H1 (cell line): ENCODE data around the gene ZNF8. TPM values are rescaled to one million over a fixed set of nuclear protein-coding genes. Genes with fewer than 3 reads are reported as not detected.

ENCODE experiments used
- CTCF ChIA-PET: fragments of 300-600 bp; sonication (Branson Sonifier 250); formaldehyde crosslinking; loops from one replicate; lab custom pipeline; 2021; ENCODE audit not compliant: partially characterized antibody; lab: Charles Lee
- POLR2A ChIA-PET: fragments of 300-600 bp; sonication (Branson Sonifier 250); formaldehyde crosslinking; loops from one replicate; lab custom pipeline; 2021; ENCODE audit warnings: inconsistent platforms; ENCODE audit not compliant: partially characterized antibody; lab: Charles Lee
- DNase-seq, 2 experiments: peaks; one replicate each; pipeline versions ENCODE4 v3.0.0 to v3.0.0-alpha.2; 2010 to 2022; ENCODE audit warnings: low spot score in 2 of 2, low read depth in 1 of 2, mixed read lengths in 1 of 2
- FAIRE-seq: peaks from 2 replicates; lab custom pipeline; 2011; peaks lifted over from hg19 to GRCh38; lab: Jason Lieb, UNC
- H2AFZ ChIP-seq: 2 replicates; pipeline ENCODE4 v1.8.1; 2012; ENCODE audit warnings: low read length, inconsistent platforms
- H2AK5ac ChIP-seq: 2 replicates; pipeline ENCODE4 v1.6.1; 2013; ENCODE audit warnings: low read depth, low read length
- H2BK120ac ChIP-seq: replicated peaks from 2 replicates; pipeline ENCODE3; 2013; ENCODE audit warnings: low read depth, low read length, inconsistent platforms
- H2BK12ac ChIP-seq: 2 replicates; pipeline ENCODE4 v1.6.1; 2013; ENCODE audit warnings: low read depth, low read length
- H2BK15ac ChIP-seq: 2 replicates; pipeline ENCODE4 v1.6.1; 2013; ENCODE audit warnings: low read length
- H2BK20ac ChIP-seq: 2 replicates; pipeline ENCODE4 v1.6.1; 2013; ENCODE audit warnings: low read length
- H2BK5ac ChIP-seq: 2 replicates; pipeline ENCODE4 v1.6.1; 2013; ENCODE audit warnings: low read depth, low read length
- H3K14ac ChIP-seq: 2 replicates; pipeline ENCODE4 v1.6.1; 2013; ENCODE audit warnings: inconsistent platforms; ENCODE audit not compliant: insufficient read length
- H3K18ac ChIP-seq: 2 replicates; pipeline ENCODE4 v1.6.1; 2013; ENCODE audit warnings: low read length; ENCODE audit errors: extremely low read depth
- H3K23ac ChIP-seq: 2 replicates; pipeline ENCODE4 v1.6.1; 2013; ENCODE audit warnings: inconsistent platforms; ENCODE audit not compliant: insufficient read length
- H3K23me2 ChIP-seq: 2 replicates; pipeline ENCODE4 v1.6.1; 2013; ENCODE audit warnings: low read depth, low read length
- H3K27ac ChIP-seq: 2 replicates; pipeline ENCODE4 v1.6.1; 2011; ENCODE audit warnings: low read depth, low read length, inconsistent platforms
- H3K27me3 ChIP-seq, 4 experiments: replicated peaks in 1 of 4; 1 replicate in 1 of 4; 2 replicates in 3 of 4; pipeline versions ENCODE4 v1.6.1 to v1.8.1; 2011 to 2013; ENCODE audit warnings: low read length in 3 of 4, mild to moderate bottlenecking in 3 of 4, inconsistent platforms in 2 of 4, mixed read lengths in 2 of 4, moderate library complexity in 1 of 4; ENCODE audit not compliant: control insufficient read depth in 3 of 4, insufficient read depth in 3 of 4; ENCODE audit errors: extremely low read depth in 1 of 4
- H3K36me3 ChIP-seq, 4 experiments: 2 replicates each; pipeline versions ENCODE4 v1.6.1 to v1.8.1; 2011 to 2013; ENCODE audit warnings: mild to moderate bottlenecking in 4 of 4, low read length in 3 of 4, moderate library complexity in 2 of 4, control low read depth in 1 of 4, inconsistent platforms in 1 of 4; ENCODE audit not compliant: insufficient read depth in 4 of 4, control insufficient read depth in 2 of 4
- H3K4ac ChIP-seq: replicated peaks from 2 replicates; pipeline ENCODE3; 2013; ENCODE audit warnings: low read length, low read depth, mixed read lengths, inconsistent platforms; ENCODE audit not compliant: insufficient read length
- H3K4me1 ChIP-seq, 4 experiments: replicated peaks in 1 of 4; 1 replicate in 1 of 4; 2 replicates in 3 of 4; pipeline versions ENCODE4 v1.6.1 to v1.8.1; 2011 to 2013; ENCODE audit warnings: low read length in 3 of 4, inconsistent platforms in 2 of 4, mixed read lengths in 1 of 4; ENCODE audit not compliant: insufficient read depth in 4 of 4, control insufficient read depth in 3 of 4
- H3K4me2 ChIP-seq, 2 experiments: 2 replicates each; pipeline versions ENCODE4 v1.6.1 to v1.8.1; 2011 to 2013; ENCODE audit warnings: low read depth in 2 of 2, low read length in 2 of 2, control low read depth in 1 of 2, inconsistent platforms in 1 of 2, mild to moderate bottlenecking in 1 of 2; ENCODE audit not compliant: insufficient read depth in 1 of 2
- H3K4me3 ChIP-seq, 4 experiments: fragments of 200-600, 300-600 bp in 1 of 4; sonication (generic), shearing (Covaris generic), sonication (Bioruptor Twin) in 1 of 4; 2 replicates each; pipeline versions ENCODE4 v1.5.1 to v1.8.1; 2011 to 2016; ENCODE audit warnings: low read length in 4 of 4, low read depth in 3 of 4, control low read depth in 2 of 4, inconsistent platforms in 2 of 4, mild to moderate bottlenecking in 2 of 4, mixed read lengths in 1 of 4, moderate library complexity in 1 of 4; ENCODE audit not compliant: insufficient read depth in 2 of 4; ENCODE audit errors: extremely low read depth in 1 of 4
- H3K56ac ChIP-seq: replicated peaks from 2 replicates; pipeline ENCODE3; 2013; ENCODE audit warnings: low read depth, mild to moderate bottlenecking, mixed read lengths, low read length, inconsistent platforms; ENCODE audit not compliant: insufficient read length
- H3K79me1 ChIP-seq: 2 replicates; pipeline ENCODE4 v1.6.1; 2013; ENCODE audit warnings: low read depth, low read length, control low read depth
- H3K79me2 ChIP-seq, 2 experiments: 2 replicates each; pipeline versions ENCODE4 v1.6.1 to v1.8.1; 2012 to 2013; ENCODE audit warnings: low read length in 2 of 2, mild to moderate bottlenecking in 2 of 2, inconsistent platforms in 1 of 2; ENCODE audit not compliant: insufficient read depth in 2 of 2, control insufficient read depth in 1 of 2
- H3K9ac ChIP-seq, 4 experiments: replicated peaks in 1 of 4; 1 replicate in 1 of 4; 2 replicates in 3 of 4; pipeline versions ENCODE4 v1.6.1 to v1.8.1; 2011 to 2013; ENCODE audit warnings: low read depth in 3 of 4, low read length in 3 of 4, control low read depth in 2 of 4, mild to moderate bottlenecking in 2 of 4, moderate library complexity in 2 of 4, inconsistent platforms in 1 of 4; ENCODE audit errors: extremely low read depth in 1 of 4
- H3K9me3 ChIP-seq, 2 experiments: 2 replicates each; pipeline versions ENCODE4 v1.6.1 to v1.8.1; 2012 to 2013; ENCODE audit warnings: mild to moderate bottlenecking in 2 of 2, moderate library complexity in 2 of 2, control low read depth in 1 of 2, inconsistent platforms in 1 of 2, low read depth in 1 of 2, low read length in 1 of 2, mixed read lengths in 1 of 2; ENCODE audit not compliant: insufficient read depth in 2 of 2
- H4K20me1 ChIP-seq, 2 experiments: replicated peaks in 1 of 2; 2 replicates each; pipeline versions ENCODE3 to v1.8.1; 2011 to 2013; ENCODE audit warnings: inconsistent platforms in 2 of 2, low read length in 2 of 2, mild to moderate bottlenecking in 1 of 2; ENCODE audit not compliant: insufficient read depth in 2 of 2, control insufficient read depth in 1 of 2
- H4K5ac ChIP-seq: 2 replicates; pipeline ENCODE4 v1.6.1; 2013; ENCODE audit warnings: low read length, low read depth, mixed read lengths, inconsistent platforms; ENCODE audit not compliant: insufficient read length
- H4K8ac ChIP-seq: 2 replicates; pipeline ENCODE4 v1.8.0; 2013; ENCODE audit warnings: mild to moderate bottlenecking, moderate library complexity, low read length, inconsistent platforms; ENCODE audit not compliant: insufficient read depth; ENCODE audit errors: extremely low read depth
- H4K91ac ChIP-seq: replicated peaks from 2 replicates; pipeline ENCODE3; 2013; ENCODE audit warnings: low read length, mixed read lengths, inconsistent platforms; ENCODE audit not compliant: insufficient read length
- ATF2 ChIP-seq: IDR thresholded peaks from 2 replicates; pipeline ENCODE4 v1.6.1; 2012; ENCODE audit warnings: low read length, inconsistent platforms
- KDM1A ChIP-seq: fragments of 200-600, 300-600 bp; sonication (generic); IDR thresholded peaks from 2 replicates; pipeline ENCODE4 v1.7.1; 2016; ENCODE audit warnings: mild to moderate bottlenecking, low read length, borderline replicate concordance
- MAFK ChIP-seq: IDR thresholded peaks from 2 replicates; pipeline ENCODE4 v1.6.1; 2012; ENCODE audit warnings: low read depth, mild to moderate bottlenecking, improper control_type of control experiment, low read length
- NRF1 ChIP-seq: IDR thresholded peaks from 2 replicates; pipeline ENCODE4 v1.6.1; 2011; ENCODE audit warnings: mild to moderate bottlenecking, low read depth, low read length, improper control_type of control experiment
- POLR2AphosphoS5 ChIP-seq: IDR thresholded peaks from 2 replicates; pipeline ENCODE4 v1.6.1; 2011; ENCODE audit warnings: low read depth, low read length
- RAD21 ChIP-seq, 2 experiments: IDR thresholded peaks in 1 of 2; conservative IDR thresholded peaks in 1 of 2; 2 replicates each; pipeline ENCODE4 v1.6.1; 2011; ENCODE audit warnings: low read depth in 2 of 2, low read length in 2 of 2, improper control_type of control experiment in 1 of 2, inconsistent platforms in 1 of 2, mild to moderate bottlenecking in 1 of 2, moderate library complexity in 1 of 2
- TBP ChIP-seq: IDR thresholded peaks from 2 replicates; pipeline ENCODE4 v1.6.1; 2011; ENCODE audit warnings: low read depth, low read length, improper control_type of control experiment
- ZNF274 ChIP-seq: IDR thresholded peaks from 2 replicates; pipeline ENCODE4 v1.7.0; 2012; ENCODE audit warnings: low read length, borderline replicate concordance; ENCODE audit errors: extremely low read depth
- WGBS, 2 experiments: shearing (Covaris generic) in 1 of 2; methylation state at CpG; one replicate each; pipeline versions ENCODE4 v1.1.6 to v1.1.7; 2013 to 2015; ENCODE audit warnings: low lambda C conversion rate in 2 of 2, mixed read lengths in 2 of 2, inconsistent platforms in 1 of 2, low coverage in 1 of 2, missing lambda C conversion rate in 1 of 2; ENCODE audit not compliant: insufficient replicate concordance in 2 of 2, insufficient coverage in 1 of 2, insufficient read length in 1 of 2; ENCODE audit errors: extremely low coverage in 1 of 2, missing lambda C conversion rate in 1 of 2; 5-methylcytosine and 5-hydroxymethylcytosine counted together
- polyA plus RNA-seq, 7 experiments: library from polyadenylated mRNA; depleted of rRNA in 3 of 7; stranded (reverse) in 5 of 7; unstranded in 2 of 7; fragments of >200 nt in 5 of 7; fragments of 200-250 nt in 2 of 7; gene quantifications; 1 replicate in 5 of 7; 2 replicates in 1 of 7; 4 replicates in 1 of 7; pipeline versions ENCODE4 v1.2.1 to v1.2.3, GENCODE V29; 2011 to 2013; ENCODE audit warnings: missing spikeins in 2 of 7, mixed read lengths in 2 of 7
- total RNA-seq: library from RNA; stranded (reverse); fragmentation: NEBNext Ultra II Directional; extraction: Animal tissue kit (Norgen Biotek cat#: 25700); gene quantifications from 2 replicates; pipeline ENCODE4 v1.2.1, GENCODE V29; 2021

Gene ZNF8
- total and polyA plus RNA-seq, 2 of the 8 experiments (the other 6 are each of a cell fraction or from before 2014, with no cell fraction given) = 9.2 to 21.5 TPM

GRCh38 chr19:58265100-58265499 lies 13.7 kb upstream of the ZNF8 start:
- POLR2A ChIA-PET = interaction anchor here (1.2 to 12.7 kb wide), 5 partner anchors 8 to 52 kb away, joined by 3 to 152 read pairs (median 38); partner anchors contain the start of gene ZNF544
- WGBS, 2 experiments = 97% methylated on average over 3 of the region's 3 CpGs; no CpG with 5 or more reads in 1 of the 2 experiments
- no peak overlapping the region for H2BK15ac ChIP-seq

More at GRCh38 chr19:58265100-58265499, 13.7 kb upstream of the ZNF8 start:
- H3K23ac ChIP-seq = no peak overlapping the region
- H4K20me1 ChIP-seq = no peaks in the 10 kb centered on the region
- H4K8ac ChIP-seq = no peak overlapping the region
- H3K79me1 ChIP-seq = no peaks in the 10 kb centered on the region
- H3K27me3 ChIP-seq = no peaks in the 10 kb centered on the region
- H3K4ac ChIP-seq = no peak overlapping the region
- H2AFZ ChIP-seq = no peak overlapping the region
- H3K4me2 ChIP-seq = no peak overlapping the region
- no peaks in the 10 kb centered on the region for H3K79me2 ChIP-seq
- H3K56ac ChIP-seq = no peak overlapping the region
- H3K9ac ChIP-seq = no peak overlapping the region
- H2BK120ac ChIP-seq = no peak overlapping the region
- H3K9me3 ChIP-seq = peaks cover 64 to 77% of the 10 kb centered on the region in 2 experiments
- CTCF ChIA-PET = no interaction called here
- H3K36me3 ChIP-seq = peaks cover 15 to 70% (median 45%) of the 10 kb centered on the region in 4 experiments; a peak in 7 of 8 replicates
- H2BK20ac ChIP-seq = no peak overlapping the region
- no peak overlapping the region for H3K27ac ChIP-seq
- no peak overlapping the region for H2BK5ac ChIP-seq
- no peak overlapping the region for H3K4me3 ChIP-seq
- no peak overlapping the region for H3K14ac ChIP-seq
- H3K4me1 ChIP-seq = no peaks in the 10 kb centered on the region
- H2BK12ac ChIP-seq = no peak overlapping the region
- no peak overlapping the region for H4K5ac ChIP-seq
- no peaks in the 10 kb centered on the region for H3K23me2 ChIP-seq
- H4K91ac ChIP-seq = no peak overlapping the region
- TF ChIP-seq MAFK (no peak), ZNF274 (no peak), ATF2 (no peak), TBP (no peak), NRF1 (no peak), POLR2AphosphoS5 (no peak), RAD21 (IDR thresholded peaks at IDR 0.05 in 1 of 2, conservative IDR thresholded peaks at IDR 0.05 in 1 of 2; ENCODE audit: low read depth in 2 of 2, low read length in 2 of 2) (no peak), KDM1A (no peak)
- DNase-seq = no peak
- no peak overlapping the region for H2AK5ac ChIP-seq
- no peak for FAIRE-seq
- no peak overlapping the region for H3K18ac ChIP-seq
